K562 (cell line): ENCODE data around the gene RSPH9. TPM values are rescaled to one million over a fixed set of nuclear protein-coding genes. Genes with fewer than 3 reads are reported as not detected.

Source experiments
- ASH1L ChIP-seq: fragments of 450-650 bp; IDR thresholded peaks from 2 replicates; pipeline ENCODE4 v1.6.1; 2018; ENCODE audit warnings: borderline replicate concordance, mild to moderate bottlenecking, low read depth; ENCODE audit not compliant: partially characterized antibody
- ATF7 ChIP-seq: fragments of 450-650 bp; IDR thresholded peaks from 2 replicates; pipeline ENCODE4 v1.7.1; 2014; ENCODE audit warnings: mild to moderate bottlenecking, moderate library complexity
- FOXP1 ChIP-seq: sonication (generic); formaldehyde crosslinking; IDR thresholded peaks from 2 replicates; pipeline ENCODE4 v1.8.0; 2022; ENCODE audit warnings: mild to moderate bottlenecking, missing genetic modification reagents
- GTF2A2 ChIP-seq: IDR thresholded peaks from 2 replicates; pipeline ENCODE4 v1.6.1; 2016; ENCODE audit warnings: mild to moderate bottlenecking, missing genetic modification characterization, missing compliant biosample characterization
- HINFP ChIP-seq: fragments of 450-650 bp; conservative IDR thresholded peaks from 2 replicates; pipeline ENCODE4 v1.6.1; 2016; ENCODE audit warnings: missing genetic modification characterization, low read depth, mild to moderate bottlenecking, control low read depth, missing compliant biosample characterization
- HNRNPK ChIP-seq: fragments of 200-400 bp; formaldehyde crosslinking; IDR thresholded peaks from one replicate; pipeline ENCODE4 v1.6.1; 2018; ENCODE audit warnings: mild to moderate bottlenecking, low read depth, low read length; ENCODE audit not compliant: poor library complexity, severe bottlenecking
- POLR2AphosphoS5 ChIP-seq: IDR thresholded peaks from 2 replicates; pipeline ENCODE4 v1.6.1; 2011; ENCODE audit warnings: mild to moderate bottlenecking, low read depth, low read length, moderate library complexity; ENCODE audit not compliant: control insufficient read depth, insufficient read depth
- PREB ChIP-seq: sonication (generic); formaldehyde crosslinking; IDR thresholded peaks from 2 replicates; pipeline ENCODE4 v1.8.1; 2023; ENCODE audit warnings: mild to moderate bottlenecking, missing genetic modification reagents
- SUPT5H ChIP-seq: fragments of 450-650 bp; IDR thresholded peaks from 2 replicates; pipeline ENCODE4 v1.6.1; 2016
- TCF15 ChIP-seq: fragments of 250-450 bp; sonication (Bioruptor Pico); IDR thresholded peaks from 2 replicates; pipeline ENCODE4 v1.8.0; 2022; ENCODE audit warnings: moderate library complexity, mild to moderate bottlenecking, inconsistent platforms
- TSHZ1 ChIP-seq: fragments of 250-450 bp; sonication (Bioruptor Pico); IDR thresholded peaks from 2 replicates; pipeline ENCODE4 v1.4.0; 2020; ENCODE audit warnings: mild to moderate bottlenecking, moderate library complexity
- U2AF2 ChIP-seq: fragments of 200-400 bp; formaldehyde crosslinking; optimal IDR thresholded peaks from 2 replicates; pipeline ENCODE3; 2017; ENCODE audit warnings: low read depth, mild to moderate bottlenecking, low read length
- ZBTB33 ChIP-seq: sonication (generic); formaldehyde crosslinking; IDR thresholded peaks from 2 replicates; pipeline ENCODE4 v1.8.1; 2023; ENCODE audit warnings: mild to moderate bottlenecking, missing genetic modification reagents
- ZNF239 ChIP-seq: fragments of 250-450 bp; sonication (Bioruptor Pico); IDR thresholded peaks from 2 replicates; pipeline ENCODE4 v1.4.0; 2020; ENCODE audit warnings: mild to moderate bottlenecking
- ZNF3 ChIP-seq: fragments of 250-450 bp; sonication (Bioruptor Pico); IDR thresholded peaks from 2 replicates; pipeline ENCODE4 v1.5.0; 2021; ENCODE audit warnings: mild to moderate bottlenecking, moderate library complexity
- ZNF655 ChIP-seq: fragments of 250-450 bp; sonication (Bioruptor Pico); IDR thresholded peaks from 2 replicates; pipeline ENCODE4 v1.5.0; 2021
- polyA plus RNA-seq, 8 experiments: library from polyadenylated mRNA; depleted of rRNA in 4 of 8; stranded (reverse) in 5 of 8; unstranded in 3 of 8; fragments of >200 nt; fragmentation: Nextera tagmentation in 2 of 8; fragmentation: Illumina TruSeq in 1 of 8; extraction: Ambion mirVana in 2 of 8; extraction: Trizol in 1 of 8; gene quantifications; 2 replicates each; pipeline versions ENCODE4 v1.2.1 to v1.2.3, GENCODE V29; 2011 to 2014; ENCODE audit warnings: inconsistent platforms in 1 of 8, missing spikeins in 1 of 8
- total RNA-seq, 7 experiments: library from RNA; depleted of rRNA in 6 of 7; stranded (reverse); fragments of >200 nt in 6 of 7; fragmentation: Illumina TruSeq in 2 of 7; extraction: Trizol in 2 of 7; gene quantifications; 2 replicates each; pipeline versions ENCODE4 v1.2.1 to v1.2.3, GENCODE V29; 2011 to 2021; ENCODE audit warnings: low replicate concordance in 1 of 7

RSPH9 gene
- total and polyA plus RNA-seq, 9 of the 15 experiments (the other 6 are each of a cell fraction or from before 2014, with no cell fraction given), result 0.05 to 0.60 (median 0.39) TPM; not detected in 6

GRCh38 chr6:43635387-43636307 lies 9.2 kb upstream of the RSPH9 start, which contains the start of gene MAD2L1BP (continued):
- TF ChIP-seq HNRNPK (no peak), HINFP (tag) (no peak), ZBTB33 (peak; percentile 89), ATF7 (peak; percentile 73), PREB (CRISPR knock-in tag) (no peak), TSHZ1 (CRISPR knock-in tag) (no peak), FOXP1 (CRISPR knock-in tag) (peak; percentile 72; the same call in 1 of the 2 replicates), ASH1L (peak; percentile 36), ZNF239 (CRISPR knock-in tag) (peak; percentile 24; the same call in 1 of the 2 replicates), SUPT5H (peak; percentile 99), ZNF655 (no peak), TCF15 (CRISPR knock-in tag) (no peak), POLR2AphosphoS5 (peak; percentile 97), ZNF3 (CRISPR knock-in tag) (0 out of 2 replicates have a peak, but pooled peaks have one; percentile 32), GTF2A2 (tag) (0 out of 2 replicates have a peak, but pooled peaks have one; percentile 1), U2AF2 (no peak)
